Endothelial cell (in vitro differentiated cells): Measurements from ENCODE around the gene ZNF714. TPM values are rescaled to one million over a fixed set of nuclear protein-coding genes. Genes with fewer than 3 reads are reported as not detected.

Experiments used
- DNase-seq: peaks from one replicate; pipeline ENCODE4 v3.0.0; 2021; ENCODE audit warnings: low spot score
- H3K27ac Mint-ChIP-seq: one replicate; pipeline ENCODE4 v1.8.0; 2021; ENCODE audit warnings: mixed read lengths, inconsistent platforms; ENCODE audit not compliant: unreplicated experiment
- H3K27me3 Mint-ChIP-seq: one replicate; pipeline ENCODE4 v1.8.0; 2021; ENCODE audit warnings: mild to moderate bottlenecking, moderate library complexity, mixed read lengths, inconsistent platforms; ENCODE audit not compliant: unreplicated experiment
- H3K36me3 Mint-ChIP-seq: one replicate; pipeline ENCODE4 v1.8.0; 2021; ENCODE audit warnings: mild to moderate bottlenecking, low read depth, mixed read lengths, inconsistent platforms; ENCODE audit not compliant: unreplicated experiment
- H3K4me1 Mint-ChIP-seq: one replicate; pipeline ENCODE4 v1.8.0; 2021; ENCODE audit warnings: mild to moderate bottlenecking, mixed read lengths, inconsistent platforms; ENCODE audit not compliant: unreplicated experiment
- H3K4me3 Mint-ChIP-seq: one replicate; pipeline ENCODE4 v1.8.0; 2021; ENCODE audit warnings: mild to moderate bottlenecking, mixed read lengths, inconsistent platforms; ENCODE audit not compliant: unreplicated experiment
- H3K9me3 Mint-ChIP-seq: one replicate; pipeline ENCODE4 v1.8.0; 2021; ENCODE audit warnings: mixed read lengths, inconsistent platforms; ENCODE audit not compliant: unreplicated experiment
- total RNA-seq: library from RNA; stranded (reverse); fragmentation: NEBNext Ultra II Directional; extraction: Animal tissue kit (Norgen Biotek cat#: 25700); gene quantifications from one replicate; pipeline ENCODE4 v1.2.1, GENCODE V29; 2021; ENCODE audit not compliant: unreplicated experiment
- TF ChIP-seq, protein P1 (sequence below): fragments of 200-600 bp; sonication (generic); IDR thresholded peaks from one replicate; pipeline ENCODE4 v1.5.0; 2021; ENCODE audit warnings: antibody characterized with exemption; ENCODE audit not compliant: unreplicated experiment

ZNF714 gene
- total RNA-seq, 1 donor from 2014 or later: 16.8 TPM

- no peak overlapping the region for H3K4me3 Mint-ChIP-seq
- H3K27ac Mint-ChIP-seq: peak overlapping the region; percentile 68
- H3K9me3 Mint-ChIP-seq: no peaks in the 10 kb centered on the region
- H3K27me3 Mint-ChIP-seq: peaks cover 2% of the 10 kb centered on the region
- H3K4me1 Mint-ChIP-seq: peaks cover 6% of the 10 kb centered on the region
- peaks cover 2% of the 10 kb centered on the region for H3K36me3 Mint-ChIP-seq
- TF ChIP-seq, protein P1, sequence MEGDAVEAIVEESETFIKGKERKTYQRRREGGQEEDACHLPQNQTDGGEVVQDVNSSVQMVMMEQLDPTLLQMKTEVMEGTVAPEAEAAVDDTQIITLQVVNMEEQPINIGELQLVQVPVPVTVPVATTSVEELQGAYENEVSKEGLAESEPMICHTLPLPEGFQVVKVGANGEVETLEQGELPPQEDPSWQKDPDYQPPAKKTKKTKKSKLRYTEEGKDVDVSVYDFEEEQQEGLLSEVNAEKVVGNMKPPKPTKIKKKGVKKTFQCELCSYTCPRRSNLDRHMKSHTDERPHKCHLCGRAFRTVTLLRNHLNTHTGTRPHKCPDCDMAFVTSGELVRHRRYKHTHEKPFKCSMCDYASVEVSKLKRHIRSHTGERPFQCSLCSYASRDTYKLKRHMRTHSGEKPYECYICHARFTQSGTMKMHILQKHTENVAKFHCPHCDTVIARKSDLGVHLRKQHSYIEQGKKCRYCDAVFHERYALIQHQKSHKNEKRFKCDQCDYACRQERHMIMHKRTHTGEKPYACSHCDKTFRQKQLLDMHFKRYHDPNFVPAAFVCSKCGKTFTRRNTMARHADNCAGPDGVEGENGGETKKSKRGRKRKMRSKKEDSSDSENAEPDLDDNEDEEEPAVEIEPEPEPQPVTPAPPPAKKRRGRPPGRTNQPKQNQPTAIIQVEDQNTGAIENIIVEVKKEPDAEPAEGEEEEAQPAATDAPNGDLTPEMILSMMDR: no peak
- no peak for DNase-seq
Observed at GRCh38 chr19:21128901-21129698, 47.1 kb downstream of the ZNF714 start.

DNA sequence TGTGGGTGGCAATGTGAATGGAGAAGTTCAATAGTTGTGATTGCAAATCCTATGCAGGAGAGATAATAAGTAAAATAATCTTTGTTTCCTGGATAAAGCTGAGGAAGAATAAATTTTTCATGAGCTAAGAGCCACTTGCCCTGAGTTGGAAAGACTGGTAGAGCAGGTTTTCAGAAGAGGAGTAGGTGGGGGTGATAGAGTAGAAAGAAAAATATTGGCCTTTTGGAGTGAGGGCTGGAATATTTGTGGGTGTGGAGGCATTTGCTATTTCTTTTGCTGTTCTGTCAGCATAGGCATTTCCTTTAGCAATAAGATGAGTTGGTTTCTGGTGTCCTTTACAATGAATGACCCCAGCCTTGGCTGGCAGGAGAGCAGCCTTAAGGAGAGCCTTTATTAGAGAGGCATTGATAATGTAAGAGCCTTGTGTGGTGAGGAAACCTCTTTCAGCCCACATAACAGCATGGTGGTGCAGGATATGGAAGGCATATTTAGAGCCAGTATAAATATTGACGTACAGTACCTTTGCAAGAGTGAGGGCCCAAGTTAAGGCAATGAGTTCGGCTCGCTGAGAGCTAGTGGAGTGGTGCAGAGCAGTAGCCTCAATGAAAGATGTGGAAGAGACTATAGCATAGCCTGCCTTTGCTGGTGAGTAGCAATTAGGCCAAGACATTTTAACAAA is 48.2 kb downstream of the ZNF714 start:
- peaks cover 6% of the 10 kb centered on the region for H3K4me1 Mint-ChIP-seq
- no peak overlapping the region for H3K27ac Mint-ChIP-seq
- H3K36me3 Mint-ChIP-seq: peaks cover 12% of the 10 kb centered on the region
- TF ChIP-seq, protein P1: no peak
- no peaks in the 10 kb centered on the region for H3K9me3 Mint-ChIP-seq
- DNase-seq: no peak
- peaks cover 3% of the 10 kb centered on the region for H3K27me3 Mint-ChIP-seq
- H3K4me3 Mint-ChIP-seq: no peak overlapping the region

GRCh38 chr19:21133633-21134032 is 51.6 kb downstream of the ZNF714 start:
- H3K27ac Mint-ChIP-seq: no peak overlapping the region
- H3K27me3 Mint-ChIP-seq: peaks cover 3% of the 10 kb centered on the region
- DNase-seq: no peak
- H3K4me1 Mint-ChIP-seq: peaks cover 6% of the 10 kb centered on the region
- no peak overlapping the region for H3K4me3 Mint-ChIP-seq
- no peaks in the 10 kb centered on the region for H3K9me3 Mint-ChIP-seq
- H3K36me3 Mint-ChIP-seq: peaks cover 12% of the 10 kb centered on the region
- TF ChIP-seq, protein P1: no peak

- Mint-ChIP-seq H3K4me1 (no peaks in the 10 kb centered on the region), H3K27ac (no peak overlapping the region), H3K9me3 (no peaks in the 10 kb centered on the region), H3K27me3 (peaks cover 3% of the 10 kb centered on the region), H3K4me3 (no peak overlapping the region), H3K36me3 (peaks cover 12% of the 10 kb centered on the region)
- TF ChIP-seq, protein P1: no peak
- no peak for DNase-seq
Observed at GRCh38 chr19:21134934-21135366, 52.9 kb downstream of the ZNF714 start.

DNA sequence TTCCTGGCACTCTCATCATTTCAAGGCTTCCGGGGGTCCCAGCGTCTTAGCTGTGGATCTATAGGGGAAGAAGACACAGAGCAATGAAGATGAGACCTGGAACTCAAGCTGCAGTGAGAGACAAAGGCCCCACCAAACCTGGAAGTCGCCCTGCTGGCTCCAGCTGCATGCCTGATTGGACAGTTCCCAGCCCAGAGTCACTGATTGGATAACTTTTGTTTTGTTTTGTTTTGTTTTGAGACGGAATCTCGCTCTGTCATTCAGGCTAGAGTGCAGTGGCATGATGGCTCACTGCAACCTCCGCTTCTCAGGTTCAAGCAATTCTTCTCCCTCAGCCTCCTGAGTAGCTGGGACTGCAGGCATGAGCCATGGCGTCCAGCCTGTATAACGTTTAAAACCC is 53.4 kb downstream of the ZNF714 start:
- Mint-ChIP-seq H3K27ac (no peak overlapping the region), H3K4me1 (no peaks in the 10 kb centered on the region), H3K4me3 (no peak overlapping the region), H3K9me3 (no peaks in the 10 kb centered on the region), H3K27me3 (peaks cover 3% of the 10 kb centered on the region), H3K36me3 (peaks cover 12% of the 10 kb centered on the region)
- no peak for DNase-seq
- TF ChIP-seq, protein P1: no peak
